HG02588 (cell line): Measurements from ENCODE around the gene ATXN2.
"Not testable (repeated sequence)": the region's sequence is repeated elsewhere in the genome, so short reads cannot be mapped to it uniquely, and the experiment has no call there.

Experiments
- ATAC-seq: cut with Tn5 transposase; IDR thresholded peaks from one replicate; pipeline ENCODE4 v1.9.1; 2021; ENCODE audit warnings: mild to moderate bottlenecking, moderate library complexity; ENCODE audit not compliant: unreplicated experiment

Gene ATXN2

GRCh38 chr12:111507258-111507657, 91.9 kb downstream of the ATXN2 start:
- not testable (repeated sequence) for ATAC-seq

DNA sequence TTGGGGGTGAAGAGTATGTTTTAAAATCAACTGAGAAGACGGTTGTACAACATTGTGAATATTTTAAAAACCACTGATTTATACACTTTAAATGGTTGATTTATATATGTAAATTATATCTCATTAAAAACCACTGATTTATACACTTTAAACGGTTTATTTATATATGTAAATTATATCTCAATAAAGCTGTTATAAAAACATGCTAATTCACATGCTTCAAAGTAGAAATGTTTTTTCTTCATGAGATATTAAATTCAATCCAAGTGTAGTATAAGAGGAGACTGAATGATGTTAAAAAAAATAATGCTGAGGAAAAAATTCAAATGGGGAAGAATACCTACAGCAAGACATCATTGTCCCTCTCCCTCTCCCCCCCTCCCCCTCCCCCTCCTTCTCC, 92.9 kb downstream of the ATXN2 start:
- no peak for ATAC-seq

DNA sequence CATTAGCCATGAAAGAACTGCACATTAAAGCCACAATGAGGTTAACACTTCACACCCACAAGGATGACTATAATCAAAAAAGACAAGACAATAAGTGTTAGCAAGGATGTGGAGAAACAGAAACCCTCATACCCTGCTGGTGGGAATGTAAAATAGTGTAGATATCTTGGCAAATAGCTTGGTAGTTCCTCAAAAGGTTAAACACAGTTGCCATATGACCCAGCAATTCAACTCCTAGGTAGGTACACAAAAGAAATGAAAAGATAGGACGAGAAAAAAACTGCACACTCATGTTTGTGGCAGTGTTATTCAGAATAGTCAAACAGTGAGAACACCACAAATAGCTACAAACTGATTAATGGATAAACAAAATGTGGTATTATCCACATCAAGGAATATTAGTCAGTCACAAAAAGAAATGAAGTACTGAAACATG, 93.5 kb downstream of the ATXN2 start:
- no peak for ATAC-seq

DNA sequence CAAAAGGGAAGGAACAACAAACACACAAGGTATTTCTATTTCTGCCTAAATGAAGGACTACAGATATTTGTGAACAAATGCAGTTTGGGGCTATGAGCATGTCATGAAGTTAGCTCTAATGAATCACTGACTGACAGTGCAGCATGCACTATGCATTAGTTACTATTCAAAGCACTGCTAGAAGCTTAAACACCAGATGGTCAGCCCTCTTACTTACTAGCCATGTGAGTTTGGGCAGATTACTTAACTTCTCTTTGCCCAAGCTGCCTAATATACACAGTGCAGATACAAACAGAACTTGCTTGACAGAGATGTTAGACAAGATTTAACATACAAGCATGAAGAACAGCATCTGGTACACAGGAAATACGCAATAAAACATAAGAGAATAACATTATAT, 96.0 kb downstream of the ATXN2 start:
- ATAC-seq = no peak

DNA sequence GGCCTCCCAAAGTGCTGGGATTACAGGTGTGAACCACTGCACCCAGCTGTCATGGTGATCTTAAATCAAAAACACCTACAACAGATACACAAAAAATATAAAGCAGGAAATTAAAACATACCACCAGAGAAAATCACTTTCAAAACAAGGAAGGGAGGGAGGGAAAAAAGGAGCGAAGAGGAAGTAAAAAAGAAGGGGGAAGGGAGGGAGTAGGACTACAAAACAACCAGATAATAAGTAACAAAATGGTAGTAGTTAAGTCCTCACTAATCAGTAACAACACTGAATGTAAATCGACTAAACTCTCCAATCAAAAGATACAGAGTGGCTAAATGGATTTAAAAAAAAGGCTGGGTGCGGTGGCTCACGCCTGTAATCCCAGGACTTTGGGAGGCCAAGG, 104.4 kb downstream of the ATXN2 start:
- ATAC-seq = no peak

- not testable (repeated sequence) for ATAC-seq
Observed at GRCh38 chr12:111492979-111493378, 106.1 kb downstream of the ATXN2 start.

DNA sequence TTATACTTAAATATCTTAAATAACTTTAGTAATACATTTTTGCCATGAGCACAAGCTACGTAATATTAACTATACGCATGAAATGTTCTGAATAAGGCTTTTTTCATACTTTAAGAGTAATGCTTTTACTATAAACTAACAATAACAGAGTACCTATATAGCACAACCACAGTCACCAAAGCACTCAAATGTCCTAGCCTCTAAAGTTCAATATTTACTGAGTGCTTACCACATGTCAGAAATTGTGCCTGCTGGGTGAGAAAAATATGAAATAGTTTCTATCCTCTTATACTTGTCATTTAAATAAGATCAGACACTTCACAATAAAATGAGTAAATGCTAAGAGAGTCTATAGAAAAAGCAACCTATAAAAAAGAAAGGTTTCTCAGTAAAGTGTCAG, 110.3 kb downstream of the ATXN2 start:
- ATAC-seq = no peak

GRCh38 chr12:111488271-111488670, 110.8 kb downstream of the ATXN2 start:
- no peak for ATAC-seq

- no peak for ATAC-seq
Observed at GRCh38 chr12:111482462-111482861, 116.7 kb downstream of the ATXN2 start.

GRCh38 chr12:111471236-111471635, 127.9 kb downstream of the ATXN2 start:
- ATAC-seq = no peak

- no peak for ATAC-seq
Observed at GRCh38 chr12:111469401-111469800, 129.7 kb downstream of the ATXN2 start.

DNA sequence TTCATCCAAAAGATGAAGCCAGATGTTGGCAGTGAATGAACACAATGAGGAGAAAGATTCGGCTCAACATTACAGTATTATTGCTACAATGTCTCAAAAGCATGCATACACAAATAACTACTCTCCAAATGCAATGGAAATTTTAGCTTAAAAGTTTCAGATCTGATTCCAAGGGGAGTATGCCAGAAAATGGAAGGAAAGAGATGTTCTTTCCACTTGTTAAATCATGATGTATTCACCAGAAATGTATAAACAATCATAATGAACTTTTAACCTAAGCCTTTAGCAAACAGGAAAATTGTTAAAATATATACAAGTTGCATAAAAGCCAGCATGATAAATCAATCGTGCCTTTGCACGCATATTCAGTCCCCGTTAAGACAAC, 131.3 kb downstream of the ATXN2 start:
- no peak for ATAC-seq

DNA sequence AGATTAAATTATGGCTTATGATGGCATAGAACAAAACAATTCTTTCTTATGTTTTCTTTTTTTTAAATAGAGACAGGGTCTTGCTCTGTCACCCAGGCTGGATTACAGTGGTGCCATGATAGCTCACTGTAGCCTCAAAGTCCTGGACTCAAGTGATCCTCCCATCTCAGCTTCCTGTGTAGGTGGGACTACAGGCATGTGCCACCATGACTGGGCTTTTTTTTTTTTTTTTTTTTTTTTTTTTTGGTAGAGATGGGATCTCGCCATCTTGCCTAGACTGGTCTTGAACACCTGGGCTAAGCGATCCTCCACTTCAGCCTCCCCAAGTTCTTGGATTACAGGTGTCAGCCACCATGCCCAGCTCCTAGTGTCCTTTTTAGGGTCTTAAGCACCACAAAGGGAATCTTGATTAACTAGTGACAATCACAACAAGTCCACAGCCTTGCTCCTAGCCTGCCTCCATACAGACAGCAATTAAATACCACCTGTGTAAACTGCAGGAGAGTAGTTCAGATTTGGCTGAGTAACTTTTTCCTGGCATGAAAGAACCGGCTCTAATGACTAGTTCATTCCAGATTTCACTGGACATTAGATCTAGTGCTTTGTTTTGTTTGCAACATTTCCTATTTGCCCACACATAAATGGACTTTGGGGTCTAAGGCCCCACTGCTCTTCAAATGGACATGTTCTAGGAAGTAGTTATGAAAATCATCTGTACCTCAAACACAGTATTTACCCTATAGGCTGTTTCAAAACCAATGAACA, 131.8 kb downstream of the ATXN2 start:
- no peak for ATAC-seq

GRCh38 chr12:111462210-111462769, 136.8 kb downstream of the ATXN2 start:
- ATAC-seq = no peak

GRCh38 chr12:111460111-111460510, 139.0 kb downstream of the ATXN2 start:
- not testable (repeated sequence) for ATAC-seq

DNA sequence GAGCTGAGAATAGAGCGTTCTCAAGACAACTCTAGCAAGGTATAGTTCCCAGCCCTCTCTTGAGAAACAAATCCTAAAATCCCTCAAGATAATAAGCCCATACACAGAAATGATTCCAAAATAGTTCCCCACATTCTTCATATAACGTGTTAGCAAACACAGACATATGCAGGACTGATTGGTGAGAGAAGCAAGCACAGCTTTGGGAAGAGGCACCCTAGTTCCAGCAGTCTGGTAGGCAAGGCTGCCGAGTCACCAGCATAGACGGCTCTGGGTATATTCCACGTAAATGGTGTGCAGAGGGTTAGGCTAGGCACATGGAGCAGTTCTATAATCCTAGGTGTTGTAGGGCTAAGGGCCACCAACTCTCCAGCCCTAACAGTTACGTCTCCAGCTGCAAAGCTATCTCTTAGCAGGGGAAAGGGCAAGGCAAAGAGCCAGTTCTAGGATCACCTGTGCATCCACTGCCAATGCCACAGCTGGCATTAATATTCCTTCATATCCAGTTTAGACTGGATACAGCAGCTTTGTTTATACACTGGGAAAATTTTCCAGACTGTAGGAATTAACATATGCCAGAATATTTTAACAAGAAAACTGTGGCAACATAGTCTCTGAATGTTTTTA, 140.5 kb downstream of the ATXN2 start:
- no peak for ATAC-seq

DNA sequence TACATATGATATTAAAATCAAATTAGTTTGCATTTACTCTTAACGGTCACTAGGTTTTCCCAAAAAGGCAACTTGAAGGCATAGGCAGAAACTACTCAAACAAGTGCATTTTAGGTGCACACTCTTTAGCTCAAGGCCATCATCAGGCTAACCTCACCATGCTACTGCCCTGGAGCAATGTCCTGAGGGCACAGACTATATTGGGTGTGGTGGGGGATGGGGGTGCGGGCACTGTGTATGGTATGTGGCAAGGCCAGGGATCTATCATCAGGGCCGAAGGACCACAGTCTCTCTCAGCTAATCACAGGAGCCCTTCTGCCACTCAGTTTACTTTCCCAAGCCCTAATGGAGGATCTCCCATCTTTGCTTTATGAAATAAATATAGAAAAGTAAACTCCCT, 141.5 kb downstream of the ATXN2 start:
- no peak for ATAC-seq

- ATAC-seq = no peak
Observed at GRCh38 chr12:111457071-111457470, 142.0 kb downstream of the ATXN2 start.

DNA sequence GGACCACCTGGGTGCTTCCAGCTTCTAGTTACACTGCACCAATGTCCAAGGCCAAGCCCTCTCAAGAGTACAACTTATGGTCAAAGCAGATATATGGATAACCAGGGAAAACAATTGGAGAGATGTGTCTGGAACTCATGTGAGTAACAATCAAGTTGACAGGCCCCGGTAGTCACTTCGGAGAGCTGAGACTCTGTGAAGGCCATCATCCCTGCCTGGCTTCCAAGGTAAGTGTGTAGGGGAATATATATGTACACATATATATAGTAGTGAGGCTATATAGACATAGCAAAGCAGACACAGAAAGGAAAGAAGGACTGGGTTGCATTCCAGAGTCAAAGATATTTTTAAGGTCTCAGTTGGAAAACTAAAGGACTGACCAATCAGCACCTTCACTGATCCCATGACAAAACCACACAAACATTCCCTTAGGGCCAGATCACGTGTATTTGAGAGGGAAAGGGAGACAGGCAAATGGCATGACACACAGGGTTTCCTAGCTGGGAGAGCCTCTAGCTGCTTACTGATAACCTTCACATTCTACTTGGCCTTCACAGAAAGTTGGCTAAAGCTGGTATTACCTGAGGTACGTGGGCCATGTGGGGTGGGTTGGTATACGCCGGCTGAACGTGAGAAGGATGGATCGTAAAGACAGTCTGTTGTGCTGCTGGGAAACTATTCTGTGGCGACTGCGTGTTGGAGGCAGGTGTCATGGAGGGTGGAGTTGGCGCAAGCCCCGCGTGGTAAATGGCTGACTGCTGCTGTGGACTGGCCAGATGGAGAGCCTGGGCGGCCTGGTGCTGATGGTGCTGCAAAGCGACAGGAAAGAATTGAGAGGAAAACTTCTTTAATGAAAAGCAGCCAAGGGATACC, 143.4 kb downstream of the ATXN2 start:
- ATAC-seq = no peak

DNA sequence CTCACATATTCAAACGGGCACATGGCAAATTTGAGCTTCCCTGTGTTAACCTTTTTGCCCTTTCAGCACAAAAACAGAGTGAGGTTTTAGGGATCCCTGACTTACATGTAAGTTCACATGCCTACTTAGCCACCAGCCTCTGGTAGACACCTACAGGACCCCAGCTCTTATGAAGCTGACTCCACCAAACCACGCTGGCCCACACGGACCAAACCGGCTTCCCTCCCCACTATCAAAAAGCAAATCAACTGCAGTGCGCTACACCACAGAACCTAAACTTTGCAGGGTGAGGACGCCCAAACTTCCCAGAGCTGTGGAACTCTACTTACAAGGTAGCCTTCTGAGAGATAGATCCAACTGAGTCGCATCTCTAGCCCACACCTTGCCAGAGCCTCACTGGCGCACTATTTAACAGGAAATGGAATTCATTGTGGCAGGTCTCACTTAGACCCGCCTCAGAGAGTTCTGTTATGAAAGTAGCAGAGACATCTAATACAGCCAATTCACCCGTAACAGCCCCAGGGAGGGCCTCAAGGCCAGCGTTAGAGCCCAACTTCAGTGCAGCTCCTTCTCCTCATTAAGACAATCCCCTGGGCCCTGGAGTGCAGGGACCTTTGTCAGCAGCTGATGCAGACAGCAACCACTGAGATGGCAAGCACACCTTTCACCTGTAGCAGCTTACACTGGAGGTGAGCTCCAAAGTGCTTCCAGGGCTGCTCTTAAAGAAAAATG, 144.2 kb downstream of the ATXN2 start:
- ATAC-seq = no peak

DNA sequence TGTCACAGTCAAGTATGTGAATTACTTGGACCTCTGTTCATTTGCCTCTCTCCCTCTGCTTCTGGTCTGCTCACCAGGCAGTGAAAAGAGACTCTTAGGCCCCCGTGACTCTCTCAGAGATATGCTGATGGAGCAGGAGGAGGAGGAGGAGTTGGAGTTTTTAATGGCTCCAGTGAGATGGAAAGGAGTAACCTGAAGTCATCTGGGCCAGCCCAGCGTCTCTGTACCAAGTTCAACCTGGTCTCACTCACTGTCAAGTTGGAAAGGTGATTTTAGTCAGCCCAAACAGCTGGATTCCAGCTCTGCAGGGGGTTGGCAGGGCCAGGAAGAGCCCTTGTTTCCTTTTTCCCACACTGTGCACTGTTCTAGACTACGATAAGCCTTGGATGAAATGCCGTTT, 144.8 kb downstream of the ATXN2 start:
- ATAC-seq = no peak
